SK-N-SH (cell line): ENCODE data around the gene ARID2.

Experiments used
- CTCF ChIP-seq: fragments of 200-600 bp; sonication (generic); IDR thresholded peaks from 2 replicates; pipeline ENCODE4 v1.6.1; 2017; ENCODE audit warnings: antibody characterized with exemption, mild to moderate bottlenecking, moderate library complexity
- EP300 ChIP-seq, 2 experiments: IDR thresholded peaks; 2 replicates each; pipeline versions ENCODE4 v1.4.0 to v1.6.1; 2012; ENCODE audit warnings: borderline replicate concordance in 1 of 2, low read depth in 1 of 2, low read length in 1 of 2
- GABPA ChIP-seq: IDR thresholded peaks from 2 replicates; pipeline ENCODE4 v1.4.0; 2012; ENCODE audit warnings: low read depth, mild to moderate bottlenecking
- MAX ChIP-seq: IDR thresholded peaks from 2 replicates; pipeline ENCODE4 v1.4.0; 2012; ENCODE audit warnings: low read depth
- POLR2AphosphoS5 ChIP-seq: IDR thresholded peaks from 2 replicates; pipeline ENCODE4 v1.6.1; 2012; ENCODE audit warnings: low read depth, low read length
- SIN3A ChIP-seq: IDR thresholded peaks from 2 replicates; pipeline ENCODE4 v1.6.1; 2012; ENCODE audit warnings: low read depth, mild to moderate bottlenecking, low read length, moderate library complexity, borderline replicate concordance
- USF2 ChIP-seq: fragments of 150-350 bp; IDR thresholded peaks from 2 replicates; pipeline ENCODE4 v1.6.1; 2017; ENCODE audit warnings: antibody characterized with exemption, low read length, low read depth, borderline replicate concordance
- YY1 ChIP-seq: IDR thresholded peaks from 2 replicates; pipeline ENCODE4 v1.4.0; 2012; ENCODE audit warnings: low read depth, mild to moderate bottlenecking

- TF ChIP-seq CTCF (no peak), SIN3A (no peak), EP300 (IDR thresholded peaks at IDR 0.05; ENCODE audit: borderline replicate concordance in 1 of 2, low read depth in 1 of 2, low read length in 1 of 2) (no peak), YY1 (no peak), POLR2AphosphoS5 (no peak), GABPA (no peak), USF2 (no peak), MAX (no peak)
Measured at GRCh38 chr12:45696049-45696448, 33.5 kb upstream of the ARID2 start.
